ENCODE data around the gene CHRNA9. TPM values are rescaled to one million over a fixed set of nuclear protein-coding genes. Genes with fewer than 3 reads are reported as not detected.

CHRNA9 gene
- polyA plus RNA-seq, 1 donor (not counting 4 experiments of a cell fraction or from before 2014, with no cell fraction given), result 0.03 TPM

GRCh38 chr4:40348000-40348399, 12.9 kb downstream of the CHRNA9 start:
- no peaks in the 10 kb centered on the region for H3K9me3 ChIP-seq (ENCODE audit: control insufficient read depth, low read depth, low read length)
- DNase-seq (ENCODE audit: low read depth, low spot score), result no peak
- no peak overlapping the region for H2AFZ ChIP-seq (ENCODE audit: control insufficient read depth, low read length)
- no peak for FAIRE-seq
- H3K9ac ChIP-seq (ENCODE audit: control insufficient read depth, extremely low read depth, insufficient read depth, low read length), result no peak overlapping the region
- no peaks in the 10 kb centered on the region for H4K20me1 ChIP-seq (ENCODE audit: control insufficient read depth, extremely low read depth, insufficient read depth, low read length)
- no peak overlapping the region for H3K27ac ChIP-seq (ENCODE audit: control insufficient read depth, insufficient read depth, low read length)
- H3K4me1 ChIP-seq (ENCODE audit: control insufficient read depth, extremely low read depth, insufficient read depth, low read length), result no peaks in the 10 kb centered on the region
- TF ChIP-seq EZH2 (IDR thresholded peaks at IDR 0.05; ENCODE audit: low read length) (no peak), CTCF (optimal IDR thresholded peaks at IDR 0.05 in 1 of 3, IDR thresholded peaks at IDR 0.05 in 1 of 3, conservative IDR thresholded peaks at IDR 0.05 in 1 of 3; ENCODE audit: extremely low read depth in 1 of 3, insufficient read depth in 2 of 3, low read length in 3 of 3) (no peak)
- dilution Hi-C loops (cut with MboI; ENCODE audit: extremely low pct_ligation_motif_present, low sequenced_read_pairs), result no loop called here
- no peak overlapping the region for H3K4me3 ChIP-seq (ENCODE audit: control insufficient read depth in 2 of 3, extremely low read depth in 1 of 3, insufficient read depth in 2 of 3, low read depth in 1 of 3, low read length in 3 of 3)
- no peaks in the 10 kb centered on the region for H3K27me3 ChIP-seq (ENCODE audit: control insufficient read depth, extremely low read depth, insufficient read depth, low read length)
- H3K36me3 ChIP-seq (ENCODE audit: control insufficient read depth in 2 of 2, extremely low read depth in 1 of 2, insufficient read depth in 2 of 2, low read length in 2 of 2), result no peaks in the 10 kb centered on the region
- H3K79me2 ChIP-seq (ENCODE audit: control insufficient read depth, insufficient read depth, low read length), result no peaks in the 10 kb centered on the region
- no peak overlapping the region for H3K4me2 ChIP-seq (ENCODE audit: control insufficient read depth, extremely low read depth, insufficient read depth, low read depth, low read length)
- no peaks in the 10 kb centered on the region for H3K9me1 ChIP-seq (ENCODE audit: control insufficient read depth, extremely low read depth, insufficient read depth, low read length)

GRCh38 chr4:40349561-40350198, 14.5 kb downstream of the CHRNA9 start:
- no peaks in the 10 kb centered on the region for H3K27me3 ChIP-seq (ENCODE audit: control insufficient read depth, extremely low read depth, insufficient read depth, low read length)
- DNase-seq (ENCODE audit: low read depth, low spot score) (no peak), FAIRE-seq (no peak)
- no peaks in the 10 kb centered on the region for H3K9me3 ChIP-seq (ENCODE audit: control insufficient read depth, low read depth, low read length)
- no peaks in the 10 kb centered on the region for H3K36me3 ChIP-seq (ENCODE audit: control insufficient read depth in 2 of 2, extremely low read depth in 1 of 2, insufficient read depth in 2 of 2, low read length in 2 of 2)
- H3K9me1 ChIP-seq (ENCODE audit: control insufficient read depth, extremely low read depth, insufficient read depth, low read length), result no peaks in the 10 kb centered on the region
- TF ChIP-seq EZH2 (IDR thresholded peaks at IDR 0.05; ENCODE audit: low read length), result no peak
- TF ChIP-seq CTCF (optimal IDR thresholded peaks at IDR 0.05 in 1 of 3, IDR thresholded peaks at IDR 0.05 in 1 of 3, conservative IDR thresholded peaks at IDR 0.05 in 1 of 3; ENCODE audit: extremely low read depth in 1 of 3, insufficient read depth in 2 of 3, low read length in 3 of 3), result no peak
- H3K4me3 ChIP-seq (ENCODE audit: control insufficient read depth in 2 of 3, extremely low read depth in 1 of 3, insufficient read depth in 2 of 3, low read depth in 1 of 3, low read length in 3 of 3), result no peak overlapping the region
- H3K27ac ChIP-seq (ENCODE audit: control insufficient read depth, insufficient read depth, low read length), result no peak overlapping the region
- H3K9ac ChIP-seq (ENCODE audit: control insufficient read depth, extremely low read depth, insufficient read depth, low read length), result no peak overlapping the region
- dilution Hi-C loops (cut with MboI; ENCODE audit: extremely low pct_ligation_motif_present, low sequenced_read_pairs), result no loop called here
- H2AFZ ChIP-seq (ENCODE audit: control insufficient read depth, low read length), result no peak overlapping the region
- H3K79me2 ChIP-seq (ENCODE audit: control insufficient read depth, insufficient read depth, low read length), result no peaks in the 10 kb centered on the region
- H4K20me1 ChIP-seq (ENCODE audit: control insufficient read depth, extremely low read depth, insufficient read depth, low read length), result no peaks in the 10 kb centered on the region
- H3K4me1 ChIP-seq (ENCODE audit: control insufficient read depth, extremely low read depth, insufficient read depth, low read length), result no peaks in the 10 kb centered on the region
- no peak overlapping the region for H3K4me2 ChIP-seq (ENCODE audit: control insufficient read depth, extremely low read depth, insufficient read depth, low read depth, low read length)

Data from keratinocyte (primary cell).